ACC112 (cell line): ENCODE measurements around the gene HOXB2.

Experiments used
- H2AFZ ChIP-seq: fragments of 200-600 bp; sonication (generic); one replicate; pipeline ENCODE4 v1.6.0; 2017; ENCODE audit warnings: antibody characterized with exemption, low read length; ENCODE audit not compliant: unreplicated experiment
- H3K27ac ChIP-seq: fragments of 200-600 bp; sonication (generic); 2 replicates; pipeline ENCODE4 v1.5.1; 2014; ENCODE audit warnings: low read depth, mild to moderate bottlenecking, antibody characterized with exemption, low read length, moderate library complexity
- H3K27me3 ChIP-seq: fragments of 200-600 bp; sonication (generic); 2 replicates; pipeline ENCODE4 v1.6.1; 2014; ENCODE audit warnings: mild to moderate bottlenecking, antibody characterized with exemption, low read length, moderate library complexity, mixed read lengths; ENCODE audit not compliant: insufficient read depth
- H3K36me3 ChIP-seq: fragments of 200-600 bp; sonication (generic); 2 replicates; pipeline ENCODE4 v1.6.1; 2016; ENCODE audit warnings: mild to moderate bottlenecking, antibody characterized with exemption, low read length, moderate library complexity, mixed read lengths; ENCODE audit not compliant: insufficient read depth
- H3K4me1 ChIP-seq: fragments of 200-600 bp; sonication (generic); one replicate; pipeline ENCODE4 v1.6.1; 2016; ENCODE audit warnings: low read length, mixed read lengths; ENCODE audit not compliant: insufficient read depth, unreplicated experiment, control insufficient read depth
- H3K4me3 ChIP-seq: fragments of 200-600 bp; sonication (generic); 2 replicates; pipeline ENCODE4 v1.5.1; 2014; ENCODE audit warnings: mild to moderate bottlenecking, low read depth, low read length
- H3K79me2 ChIP-seq: fragments of 200-600 bp; sonication (generic); one replicate; pipeline ENCODE4 v1.6.0; 2016; ENCODE audit warnings: low read length; ENCODE audit not compliant: control insufficient read depth, unreplicated experiment, insufficient read depth

The HOXB2 gene

GRCh38 chr17:48556576-48557401 lies 11.9 kb upstream of the HOXB2 start:
- H3K4me1 ChIP-seq: no peaks in the 10 kb centered on the region
- no peak overlapping the region for H3K4me3 ChIP-seq
- H3K36me3 ChIP-seq: no peaks in the 10 kb centered on the region
- H3K27me3 ChIP-seq: peaks cover 96% of the 10 kb centered on the region
- no peak overlapping the region for H2AFZ ChIP-seq
- H3K27ac ChIP-seq: no peak overlapping the region
- no peaks in the 10 kb centered on the region for H3K79me2 ChIP-seq

GRCh38 chr17:48556229-48556575 lies 11.3 kb upstream of the HOXB2 start:
- no peak overlapping the region for H2AFZ ChIP-seq
- no peak overlapping the region for H3K4me3 ChIP-seq
- H3K79me2 ChIP-seq: no peaks in the 10 kb centered on the region
- H3K36me3 ChIP-seq: no peaks in the 10 kb centered on the region
- H3K27ac ChIP-seq: no peak overlapping the region
- peaks cover 96% of the 10 kb centered on the region for H3K27me3 ChIP-seq
- no peaks in the 10 kb centered on the region for H3K4me1 ChIP-seq

GRCh38 chr17:48555258-48556228 lies 10.6 kb upstream of the HOXB2 start:
- Histone ChIP-seq H3K4me1 (no peaks in the 10 kb centered on the region), H3K27me3 (peaks cover 98% of the 10 kb centered on the region), H3K36me3 (no peaks in the 10 kb centered on the region), H2AFZ (no peak overlapping the region), H3K27ac (no peak overlapping the region), H3K79me2 (no peaks in the 10 kb centered on the region), H3K4me3 (no peak overlapping the region)

DNA sequence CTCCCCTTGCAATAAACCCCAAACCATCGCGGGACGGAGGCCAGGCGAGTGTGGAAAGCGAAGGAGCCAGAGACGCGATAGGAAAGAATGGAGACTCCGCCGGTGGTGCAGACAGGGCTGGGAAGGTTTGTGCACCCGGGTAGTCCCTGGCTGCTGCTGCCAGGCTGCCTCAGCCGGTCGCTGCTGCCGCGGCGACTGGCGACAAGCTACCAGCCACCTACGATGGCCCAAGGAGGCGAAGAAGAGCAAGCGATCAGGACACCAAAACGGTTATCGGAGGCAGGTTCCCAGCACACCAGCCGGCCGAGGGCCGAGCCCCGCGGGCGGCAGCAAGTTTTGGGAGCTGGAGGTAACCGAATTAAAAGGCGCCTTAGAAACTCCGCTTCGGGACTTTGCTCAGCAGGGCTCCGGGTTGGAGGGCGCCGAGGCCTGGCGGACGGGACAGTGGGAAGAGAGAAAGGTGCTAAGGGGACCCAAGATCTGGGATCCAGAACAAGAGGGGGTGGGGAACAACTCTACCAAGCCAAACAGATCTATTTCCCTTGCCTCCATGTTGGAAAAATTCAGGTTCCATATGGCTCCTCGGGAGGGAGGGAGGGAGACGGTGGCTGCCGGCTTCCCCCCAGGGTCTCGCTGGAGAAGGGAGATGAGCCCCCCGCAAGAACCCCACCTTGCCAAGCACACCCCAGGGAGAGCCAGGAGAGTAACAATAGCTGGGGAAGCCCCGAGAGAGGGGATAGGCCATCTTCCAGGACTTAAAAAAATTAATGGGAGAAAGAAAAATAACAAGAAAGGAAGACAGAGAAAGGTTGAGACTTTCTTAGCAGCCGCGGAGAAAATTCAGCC lies 9.7 kb upstream of the HOXB2 start:
- no peak overlapping the region for H3K4me3 ChIP-seq
- no peak overlapping the region for H3K27ac ChIP-seq
- H3K79me2 ChIP-seq: no peaks in the 10 kb centered on the region
- no peak overlapping the region for H2AFZ ChIP-seq
- H3K27me3 ChIP-seq: peaks cover 98% of the 10 kb centered on the region
- no peaks in the 10 kb centered on the region for H3K36me3 ChIP-seq
- H3K4me1 ChIP-seq: no peaks in the 10 kb centered on the region

DNA sequence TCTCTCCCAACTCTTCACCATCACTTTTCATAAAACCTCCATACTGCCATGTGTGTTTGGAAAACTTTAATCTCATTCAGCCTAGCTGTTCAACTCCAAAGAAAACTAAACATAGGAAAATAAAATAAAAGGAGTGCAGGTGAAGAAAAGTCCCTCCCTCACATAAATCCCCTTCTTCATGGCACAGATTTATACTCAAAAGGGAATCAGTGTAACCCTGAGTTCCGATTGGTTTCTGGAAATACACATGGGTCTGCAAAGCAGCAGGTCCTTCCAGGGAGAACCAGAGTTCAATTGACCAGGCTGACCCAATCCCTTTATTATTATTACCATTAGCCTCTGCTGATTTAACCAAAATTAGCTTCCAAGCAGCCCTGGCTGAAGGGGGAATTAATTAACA lies 8.9 kb upstream of the HOXB2 start:
- Histone ChIP-seq H3K4me3 (no peak overlapping the region), H3K27me3 (peaks cover 98% of the 10 kb centered on the region), H3K27ac (no peak overlapping the region), H2AFZ (no peak overlapping the region), H3K79me2 (no peaks in the 10 kb centered on the region), H3K4me1 (no peaks in the 10 kb centered on the region), H3K36me3 (no peaks in the 10 kb centered on the region)

DNA sequence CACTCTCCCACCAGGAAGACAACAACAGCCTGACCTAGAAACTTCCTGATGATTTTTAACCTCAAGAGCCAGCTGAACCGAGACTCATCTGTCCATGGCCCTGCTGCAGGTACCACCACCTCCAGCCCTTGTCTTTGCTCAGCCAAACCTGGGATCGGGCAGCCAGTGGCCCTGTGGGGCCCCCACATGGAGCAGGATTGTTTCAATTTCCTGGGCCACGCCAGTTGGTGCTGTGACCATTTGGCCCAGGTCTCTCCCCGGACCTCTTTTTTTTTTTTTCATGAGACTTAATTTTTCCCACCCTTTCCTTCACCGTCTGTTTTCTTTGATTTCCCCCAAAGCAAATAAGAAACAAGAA lies 8.3 kb upstream of the HOXB2 start:
- no peak overlapping the region for H3K27ac ChIP-seq

DNA sequence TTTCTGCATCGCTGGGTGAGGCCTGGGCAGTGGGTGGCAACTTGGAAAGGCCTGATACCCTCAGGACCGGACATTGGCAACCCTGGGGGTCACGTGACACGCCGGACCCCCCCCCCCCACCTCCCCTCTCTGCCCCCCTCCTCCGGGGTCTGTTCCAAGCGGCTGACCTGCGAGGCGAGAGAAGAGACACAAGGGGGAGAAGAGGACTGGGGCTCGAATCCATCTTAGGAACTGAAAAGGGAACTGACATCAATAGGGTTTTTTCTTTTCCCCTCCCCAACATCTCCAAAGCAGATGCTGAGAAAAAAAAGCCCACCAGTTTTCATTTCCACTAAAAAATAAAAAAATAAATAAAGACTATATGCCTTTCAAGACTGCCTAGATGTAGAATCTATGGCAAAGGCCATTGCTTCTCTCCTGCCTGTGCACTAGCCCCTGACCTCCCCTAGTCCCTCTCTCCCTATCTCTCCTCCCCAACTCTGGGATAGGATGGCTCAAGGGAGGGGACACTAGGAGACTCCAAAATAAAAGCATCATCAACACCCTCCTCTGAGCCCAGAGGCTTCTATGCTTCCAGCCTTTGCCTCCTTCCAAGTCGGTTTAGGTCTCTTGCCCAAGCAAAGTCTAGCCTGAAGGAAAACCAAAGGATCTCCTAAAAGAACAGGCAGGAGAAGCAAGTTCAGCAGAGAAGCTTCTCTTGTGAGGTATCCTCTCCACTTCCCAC lies 7.7 kb upstream of the HOXB2 start:
- Histone ChIP-seq H3K27me3 (peaks cover 98% of the 10 kb centered on the region), H3K27ac (no peak overlapping the region), H3K79me2 (no peaks in the 10 kb centered on the region), H3K4me3 (no peak overlapping the region), H3K4me1 (no peaks in the 10 kb centered on the region), H2AFZ (no peak overlapping the region), H3K36me3 (no peaks in the 10 kb centered on the region)

More for the DNA sequence above, 8.3 kb upstream of the HOXB2 start:
- Histone ChIP-seq H3K36me3 (no peaks in the 10 kb centered on the region), H2AFZ (no peak overlapping the region), H3K4me1 (no peaks in the 10 kb centered on the region), H3K79me2 (no peaks in the 10 kb centered on the region), H3K27me3 (peaks cover 98% of the 10 kb centered on the region), H3K4me3 (no peak overlapping the region)

DNA sequence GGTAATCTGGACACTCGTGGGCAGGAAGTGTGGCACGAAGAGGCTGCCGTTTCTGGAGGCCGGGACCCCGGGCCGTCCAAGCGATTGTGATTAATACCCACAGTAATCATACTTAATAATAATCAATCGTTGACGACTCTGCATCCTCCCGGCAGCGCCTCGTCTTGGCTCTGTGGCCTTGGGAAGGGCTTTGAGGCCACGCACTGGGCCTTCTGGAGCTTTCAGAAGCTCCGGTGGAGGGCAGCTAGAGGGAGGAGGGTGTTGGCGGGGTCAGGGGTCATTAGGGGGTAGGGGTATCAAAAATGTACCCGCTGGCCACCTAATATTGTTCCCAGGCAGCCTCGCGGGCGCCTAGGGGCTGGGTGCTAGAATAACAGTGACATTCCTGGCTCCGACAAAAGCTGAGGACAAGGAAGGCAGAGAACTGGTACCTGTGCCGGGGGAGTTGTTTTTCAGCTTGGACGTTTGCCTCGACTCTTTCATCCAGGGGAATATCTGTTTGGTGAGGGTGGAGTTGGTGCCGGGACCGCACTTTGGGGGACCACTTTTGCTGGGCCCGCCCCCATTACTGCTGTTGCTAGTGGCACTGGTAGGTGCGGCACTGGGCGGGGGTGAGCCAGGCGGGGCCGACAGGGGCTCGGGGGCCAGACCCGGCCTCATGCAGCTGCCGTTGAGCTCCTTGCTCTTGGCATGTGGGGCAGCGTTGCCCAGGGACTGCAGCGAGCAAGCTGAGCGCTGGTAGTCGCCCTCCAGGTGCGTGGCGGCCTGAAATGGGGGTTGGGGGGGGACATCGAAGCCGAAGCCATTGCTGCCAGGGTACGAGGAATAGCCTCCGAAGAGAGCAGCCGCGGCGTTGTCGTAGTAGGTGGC lies 6.9 kb upstream of the HOXB2 start:
- Histone ChIP-seq H2AFZ (no peak overlapping the region), H3K36me3 (no peaks in the 10 kb centered on the region), H3K4me3 (no peak overlapping the region), H3K4me1 (no peaks in the 10 kb centered on the region), H3K27me3 (peaks cover 98% of the 10 kb centered on the region), H3K27ac (no peak overlapping the region), H3K79me2 (no peaks in the 10 kb centered on the region)

DNA sequence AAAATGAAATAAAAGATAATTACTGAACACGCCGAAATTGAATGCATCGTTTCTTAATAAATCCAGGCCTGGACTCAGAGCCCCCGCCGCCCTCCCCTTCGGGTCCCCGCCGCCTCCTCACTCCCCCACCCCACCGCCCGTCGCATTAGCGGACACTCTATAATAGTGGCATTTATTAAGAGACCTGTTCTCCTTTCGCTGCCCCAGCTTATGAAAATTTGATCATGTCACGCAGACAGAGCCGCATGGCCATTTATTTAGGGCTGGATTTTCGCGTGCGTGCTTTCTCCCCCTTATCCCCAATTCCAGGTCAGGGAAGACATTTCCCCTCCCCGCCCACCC lies 6.3 kb upstream of the HOXB2 start:
- H3K27me3 ChIP-seq: peaks cover 98% of the 10 kb centered on the region
- no peaks in the 10 kb centered on the region for H3K79me2 ChIP-seq
- H3K4me3 ChIP-seq: no peak overlapping the region
- H2AFZ ChIP-seq: no peak overlapping the region
- no peaks in the 10 kb centered on the region for H3K36me3 ChIP-seq
- no peak overlapping the region for H3K27ac ChIP-seq
- no peaks in the 10 kb centered on the region for H3K4me1 ChIP-seq
